WTC11 (cell line): Measurements from ENCODE around the gene ABCC3. TPM values are rescaled to one million over a fixed set of nuclear protein-coding genes. Genes with fewer than 3 reads are reported as not detected.
A peak's percentile ranks its signal among the peaks of the same experiment; 100 is the strongest.

ENCODE experiments used
- ATAC-seq: fragments of 200-7000 bp; cut with Tn5 transposase; 2 replicates; pipeline ENCODE4 v1.10.0; 2021; ENCODE audit warnings: mild to moderate bottlenecking, moderate library complexity
- CTCF ChIA-PET: fragments of 300-600 bp; sonication (Branson Sonifier 250); formaldehyde crosslinking; loops from one replicate; lab custom pipeline; 2021; ENCODE audit warnings: antibody characterized with exemption; lab: Charles Lee
- POLR2A ChIA-PET: fragments of 350-600 bp; sonication (Branson Sonifier 250); formaldehyde crosslinking; loops from one replicate; lab custom pipeline; 2021; ENCODE audit warnings: antibody characterized with exemption; lab: Charles Lee
- DNase-seq: peaks from one replicate; pipeline ENCODE4 v3.0.0; 2021; ENCODE audit warnings: low spot score
- H3K27ac Mint-ChIP-seq: 2 replicates; pipeline ENCODE4 v1.8.0; 2021; ENCODE audit warnings: mixed read lengths
- H3K27me3 Mint-ChIP-seq: 2 replicates; pipeline ENCODE4 v1.8.0; 2021; ENCODE audit warnings: low read depth, mild to moderate bottlenecking, moderate library complexity, mixed read lengths
- H3K36me3 Mint-ChIP-seq: 2 replicates; pipeline ENCODE4 v1.8.0; 2021; ENCODE audit warnings: mixed read lengths
- H3K4me1 Mint-ChIP-seq: 2 replicates; pipeline ENCODE4 v1.8.0; 2022; ENCODE audit warnings: mixed read lengths
- H3K4me3 Mint-ChIP-seq: 2 replicates; pipeline ENCODE4 v1.8.0; 2021; ENCODE audit warnings: mild to moderate bottlenecking, moderate library complexity, mixed read lengths
- H3K9me3 Mint-ChIP-seq: 2 replicates; pipeline ENCODE4 v1.8.0; 2021; ENCODE audit warnings: mixed read lengths
- CREB1 ChIP-seq: sonication (generic); formaldehyde crosslinking; IDR thresholded peaks from 2 replicates; pipeline ENCODE4 v1.8.0; 2023; ENCODE audit warnings: mild to moderate bottlenecking, missing genetic modification reagents
- E2F5 ChIP-seq: sonication (generic); formaldehyde crosslinking; IDR thresholded peaks from 2 replicates; pipeline ENCODE4 v1.8.1; 2022; ENCODE audit warnings: mild to moderate bottlenecking, moderate library complexity, missing genetic modification reagents
- EMX1 ChIP-seq: fragments of 250-450 bp; sonication (Bioruptor Pico); IDR thresholded peaks from 2 replicates; pipeline ENCODE4 v1.8.0; 2021; ENCODE audit warnings: mild to moderate bottlenecking
- FOXP1 ChIP-seq: sonication (generic); formaldehyde crosslinking; IDR thresholded peaks from 2 replicates; pipeline ENCODE4 v1.8.0; 2022; ENCODE audit warnings: missing genetic modification reagents, mild to moderate bottlenecking, moderate library complexity, borderline replicate concordance
- HMGA2 ChIP-seq: fragments of 250-450 bp; sonication (Bioruptor Pico); IDR thresholded peaks from 2 replicates; pipeline ENCODE4 v1.4.0; 2021; ENCODE audit warnings: mild to moderate bottlenecking, moderate library complexity
- JAZF1 ChIP-seq: fragments of 250-450 bp; sonication (Bioruptor Pico); IDR thresholded peaks from 2 replicates; pipeline ENCODE4 v1.9.0; 2021; ENCODE audit warnings: moderate library complexity, mild to moderate bottlenecking, inconsistent platforms
- NFE2L1 ChIP-seq: sonication (generic); formaldehyde crosslinking; IDR thresholded peaks from 2 replicates; pipeline ENCODE4 v1.8.1; 2023; ENCODE audit warnings: missing genetic modification reagents
- OVOL2 ChIP-seq: fragments of 250-450 bp; sonication (Bioruptor Pico); IDR thresholded peaks from 2 replicates; pipeline ENCODE4 v1.9.0; 2021; ENCODE audit warnings: mild to moderate bottlenecking, borderline replicate concordance
- RORB ChIP-seq: fragments of 250-450 bp; sonication (Bioruptor Pico); IDR thresholded peaks from 2 replicates; pipeline ENCODE4 v1.9.0; 2021; ENCODE audit warnings: mild to moderate bottlenecking
- SMAD3 ChIP-seq: sonication (generic); formaldehyde crosslinking; IDR thresholded peaks from 2 replicates; pipeline ENCODE4 v1.8.0; 2022; ENCODE audit warnings: missing genetic modification reagents, mild to moderate bottlenecking, borderline replicate concordance
- SOX15 ChIP-seq: fragments of 250-450 bp; sonication (Bioruptor Pico); IDR thresholded peaks from 2 replicates; pipeline ENCODE4 v1.9.0; 2021; ENCODE audit warnings: mild to moderate bottlenecking
- TEAD4 ChIP-seq: sonication (generic); formaldehyde crosslinking; IDR thresholded peaks from 2 replicates; pipeline ENCODE4 v1.8.0; 2022; ENCODE audit warnings: mild to moderate bottlenecking, missing genetic modification reagents
- ZBTB21 ChIP-seq: sonication (generic); formaldehyde crosslinking; IDR thresholded peaks from 2 replicates; pipeline ENCODE4 v1.8.1; 2023; ENCODE audit warnings: mild to moderate bottlenecking, missing genetic modification reagents, borderline replicate concordance
- ZBTB43 ChIP-seq: sonication (generic); formaldehyde crosslinking; IDR thresholded peaks from 2 replicates; pipeline ENCODE4 v1.8.1; 2023; ENCODE audit warnings: mild to moderate bottlenecking, missing genetic modification reagents
- ZNF138 ChIP-seq: sonication (generic); formaldehyde crosslinking; conservative IDR thresholded peaks from 2 replicates; pipeline ENCODE4 v1.8.1; 2022; ENCODE audit warnings: mild to moderate bottlenecking, moderate library complexity, missing genetic modification reagents
- ZNF512 ChIP-seq: sonication (generic); formaldehyde crosslinking; IDR thresholded peaks from 2 replicates; pipeline ENCODE4 v1.8.1; 2022; ENCODE audit warnings: missing genetic modification reagents, borderline replicate concordance
- total RNA-seq: library from RNA; stranded (reverse); gene quantifications from 3 replicates; pipeline ENCODE4 v1.2.3, GENCODE V29; 2021
- TF ChIP-seq, protein P1 (sequence below): fragments of 250-450 bp; sonication (Bioruptor Pico); IDR thresholded peaks from 2 replicates; pipeline ENCODE4 v1.8.0; 2021; ENCODE audit warnings: mild to moderate bottlenecking
- TF ChIP-seq, protein P2 (sequence below): fragments of 200-600 bp; IDR thresholded peaks from 2 replicates; pipeline ENCODE4 v1.8.0; 2022; ENCODE audit warnings: antibody characterized with exemption
- TF ChIP-seq, protein P3 (sequence below): sonication (generic); formaldehyde crosslinking; IDR thresholded peaks from 2 replicates; pipeline ENCODE4 v1.8.0; 2022; ENCODE audit warnings: mild to moderate bottlenecking, missing genetic modification reagents

The ABCC3 gene
- total RNA-seq, 1 experiment from 2014 or later = 0.92 TPM

GRCh38 chr17:50593321-50593720 lies 41.4 kb upstream of the ABCC3 start (continued):
- TF ChIP-seq SMAD3 (CRISPR knock-in tag) = no peak

- POLR2A ChIA-PET = no interaction called here
- Mint-ChIP-seq H3K9me3 (no peaks in the 10 kb centered on the region), H3K27me3 (no peaks in the 10 kb centered on the region), H3K4me3 (no peak overlapping the region), H3K36me3 (no peaks in the 10 kb centered on the region)
- ATAC-seq = no peak
- TF ChIP-seq, protein P1, sequence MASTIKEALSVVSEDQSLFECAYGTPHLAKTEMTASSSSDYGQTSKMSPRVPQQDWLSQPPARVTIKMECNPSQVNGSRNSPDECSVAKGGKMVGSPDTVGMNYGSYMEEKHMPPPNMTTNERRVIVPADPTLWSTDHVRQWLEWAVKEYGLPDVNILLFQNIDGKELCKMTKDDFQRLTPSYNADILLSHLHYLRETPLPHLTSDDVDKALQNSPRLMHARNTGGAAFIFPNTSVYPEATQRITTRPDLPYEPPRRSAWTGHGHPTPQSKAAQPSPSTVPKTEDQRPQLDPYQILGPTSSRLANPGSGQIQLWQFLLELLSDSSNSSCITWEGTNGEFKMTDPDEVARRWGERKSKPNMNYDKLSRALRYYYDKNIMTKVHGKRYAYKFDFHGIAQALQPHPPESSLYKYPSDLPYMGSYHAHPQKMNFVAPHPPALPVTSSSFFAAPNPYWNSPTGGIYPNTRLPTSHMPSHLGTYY = no peak
- TF ChIP-seq, protein P2, sequence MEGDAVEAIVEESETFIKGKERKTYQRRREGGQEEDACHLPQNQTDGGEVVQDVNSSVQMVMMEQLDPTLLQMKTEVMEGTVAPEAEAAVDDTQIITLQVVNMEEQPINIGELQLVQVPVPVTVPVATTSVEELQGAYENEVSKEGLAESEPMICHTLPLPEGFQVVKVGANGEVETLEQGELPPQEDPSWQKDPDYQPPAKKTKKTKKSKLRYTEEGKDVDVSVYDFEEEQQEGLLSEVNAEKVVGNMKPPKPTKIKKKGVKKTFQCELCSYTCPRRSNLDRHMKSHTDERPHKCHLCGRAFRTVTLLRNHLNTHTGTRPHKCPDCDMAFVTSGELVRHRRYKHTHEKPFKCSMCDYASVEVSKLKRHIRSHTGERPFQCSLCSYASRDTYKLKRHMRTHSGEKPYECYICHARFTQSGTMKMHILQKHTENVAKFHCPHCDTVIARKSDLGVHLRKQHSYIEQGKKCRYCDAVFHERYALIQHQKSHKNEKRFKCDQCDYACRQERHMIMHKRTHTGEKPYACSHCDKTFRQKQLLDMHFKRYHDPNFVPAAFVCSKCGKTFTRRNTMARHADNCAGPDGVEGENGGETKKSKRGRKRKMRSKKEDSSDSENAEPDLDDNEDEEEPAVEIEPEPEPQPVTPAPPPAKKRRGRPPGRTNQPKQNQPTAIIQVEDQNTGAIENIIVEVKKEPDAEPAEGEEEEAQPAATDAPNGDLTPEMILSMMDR = no peak
- TF ChIP-seq NFE2L1 (no peak), CREB1 (CRISPR knock-in tag) (no peak), OVOL2 (no peak), TEAD4 (CRISPR knock-in tag) (no peak), SOX15 (CRISPR knock-in tag) (no peak), FOXP1 (CRISPR knock-in tag) (no peak), JAZF1 (CRISPR knock-in tag) (no peak), ZBTB21 (CRISPR knock-in tag) (no peak), ZNF138 (no peak)
- TF ChIP-seq, all 79 proteins: peak for 0
- CTCF ChIA-PET = no interaction called here
- Mint-ChIP-seq H3K4me1 (peaks cover 9% of the 10 kb centered on the region), H3K27ac (no peak overlapping the region)
- DNase-seq = no peak
Measured at GRCh38 chr17:50594128-50594823, 40.4 kb upstream of the ABCC3 start.

DNA sequence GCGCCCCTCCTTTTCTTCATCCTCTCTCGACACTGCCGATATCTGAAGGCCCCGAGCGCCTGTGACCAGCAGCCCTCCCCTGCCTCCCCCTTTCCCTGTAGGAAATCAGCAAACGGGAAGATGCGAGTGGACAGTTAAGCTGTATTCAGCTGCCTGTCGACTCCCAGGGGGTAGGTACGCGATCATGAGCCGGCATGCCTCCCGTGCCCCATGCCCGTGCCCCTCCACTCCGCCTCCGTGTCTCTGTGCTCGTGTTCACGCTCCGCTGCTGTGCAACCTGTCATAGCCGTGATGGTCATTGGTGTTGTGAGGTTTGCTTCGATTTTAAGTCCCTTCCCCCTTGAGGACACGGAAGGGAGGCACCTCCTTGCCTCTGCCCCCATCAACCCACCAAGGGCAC lies 39.8 kb upstream of the ABCC3 start:
- ChIA-PET CTCF (no interaction called here), POLR2A (no interaction called here)
- no peak overlapping the region for H3K4me3 Mint-ChIP-seq
- no peak for ATAC-seq
- H3K36me3 Mint-ChIP-seq = no peaks in the 10 kb centered on the region
- H3K9me3 Mint-ChIP-seq = no peaks in the 10 kb centered on the region
- H3K4me1 Mint-ChIP-seq = peaks cover 9% of the 10 kb centered on the region
- H3K27me3 Mint-ChIP-seq = no peaks in the 10 kb centered on the region
- DNase-seq = no peak
- TF ChIP-seq EMX1 (CRISPR knock-in tag) (no peak), E2F5 (CRISPR knock-in tag) (no peak), RORB (CRISPR knock-in tag) (no peak), HMGA2 (CRISPR knock-in tag) (no peak)
- no peak overlapping the region for H3K27ac Mint-ChIP-seq

DNA sequence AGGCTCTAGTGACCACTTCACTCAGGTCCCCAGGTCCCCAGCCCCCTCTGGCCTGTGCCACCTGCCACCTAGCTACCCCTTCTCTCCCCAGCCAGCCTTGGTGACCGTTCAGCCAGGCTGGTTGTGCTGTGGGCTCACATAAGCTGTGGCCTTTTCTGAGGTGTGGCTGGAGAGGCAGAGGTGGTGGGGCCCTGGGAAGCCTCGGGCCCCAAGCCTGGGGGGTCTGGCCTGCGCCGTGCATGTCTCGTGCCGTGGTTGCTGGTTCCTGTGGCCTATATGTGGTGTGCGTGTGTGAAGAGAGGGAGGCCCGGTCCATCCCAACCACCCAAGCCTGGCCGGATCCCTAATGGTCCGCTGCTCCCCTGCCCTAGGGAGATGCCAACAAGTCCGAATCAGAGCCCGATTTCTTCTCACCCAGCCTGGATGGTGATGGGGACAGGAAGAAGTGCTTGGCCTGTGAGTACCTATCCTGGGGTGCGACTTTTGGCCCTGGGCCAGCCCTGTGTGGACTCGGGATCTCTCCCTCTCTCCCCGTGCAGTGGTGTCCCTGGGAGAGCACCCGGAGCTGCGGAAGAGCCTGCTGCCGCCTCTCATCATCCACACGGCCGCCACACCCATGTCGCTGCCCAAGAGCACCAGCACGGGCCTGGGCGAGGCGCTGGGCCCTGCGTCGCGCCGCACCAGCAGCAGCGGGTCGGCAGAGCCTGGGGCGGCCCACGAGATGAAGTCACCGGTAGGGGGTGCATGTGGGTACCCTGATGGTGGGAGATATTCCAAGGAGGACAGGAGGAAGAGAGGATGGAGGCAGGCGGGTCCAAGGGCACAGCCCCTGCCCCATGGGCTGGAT lies 38.3 kb upstream of the ABCC3 start:
- Mint-ChIP-seq H3K4me3 (no peak overlapping the region), H3K9me3 (no peaks in the 10 kb centered on the region), H3K27me3 (no peaks in the 10 kb centered on the region), H3K4me1 (peaks cover 9% of the 10 kb centered on the region), H3K36me3 (no peaks in the 10 kb centered on the region), H3K27ac (no peak overlapping the region)
- POLR2A ChIA-PET = no interaction called here
- peak; percentile 79 for DNase-seq
- ATAC-seq = peak; percentile 91
- CTCF ChIA-PET = interaction anchor here (0.6 to 2.2 kb wide), 10 partner anchors 9 to 46 kb away, joined by 3 to 8 read pairs (median 3); no protein-coding TSS in a partner anchor
- TF ChIP-seq ZNF512 (CRISPR knock-in tag) (no peak), ZBTB43 (CRISPR knock-in tag) (no peak)
- TF ChIP-seq, protein P3, sequence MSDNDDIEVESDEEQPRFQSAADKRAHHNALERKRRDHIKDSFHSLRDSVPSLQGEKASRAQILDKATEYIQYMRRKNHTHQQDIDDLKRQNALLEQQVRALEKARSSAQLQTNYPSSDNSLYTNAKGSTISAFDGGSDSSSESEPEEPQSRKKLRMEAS = peak; percentile 37; the same call in 1 of the 2 replicates
- TF ChIP-seq, protein P2 = peak; percentile 71
